GM19099 (cell line): Measurements from ENCODE around the gene CRMP1.

Experiments used
- POLR2A ChIP-seq: IDR thresholded peaks from 3 replicates; pipeline ENCODE4 v1.6.1; 2011; ENCODE audit warnings: low read depth; ENCODE audit not compliant: insufficient read length; ENCODE audit errors: extremely low read depth

Gene CRMP1

GRCh38 chr4:5810151-5810550, 82.7 kb downstream of the CRMP1 start:
- TF ChIP-seq POLR2A: no peak

GRCh38 chr4:5809216-5809776, 83.6 kb downstream of the CRMP1 start:
- no peak for TF ChIP-seq POLR2A

- TF ChIP-seq POLR2A: no peak
Observed at GRCh38 chr4:5808081-5808741, 84.7 kb downstream of the CRMP1 start.

GRCh38 chr4:5805270-5805669, 87.6 kb downstream of the CRMP1 start:
- no peak for TF ChIP-seq POLR2A

DNA sequence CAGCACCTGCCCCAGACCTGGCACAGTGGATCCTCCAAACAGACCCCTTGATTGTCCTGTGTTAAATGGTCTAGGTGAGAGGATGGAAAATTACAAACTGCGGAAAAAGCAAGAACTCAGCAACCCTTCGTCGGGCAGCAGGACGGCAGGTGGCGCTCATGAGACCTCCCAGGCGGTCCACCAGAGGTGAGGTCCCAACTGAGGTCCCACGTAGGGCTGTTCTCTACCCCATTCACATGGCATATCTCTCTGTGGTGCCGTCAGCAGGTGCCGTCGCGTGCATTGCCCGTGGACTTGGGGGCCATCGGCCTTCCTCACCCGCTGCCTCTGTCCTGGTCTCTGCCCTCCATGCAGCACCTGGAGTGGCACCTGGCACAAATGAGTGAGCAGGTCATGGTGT, 88.2 kb downstream of the CRMP1 start:
- no peak for TF ChIP-seq POLR2A

DNA sequence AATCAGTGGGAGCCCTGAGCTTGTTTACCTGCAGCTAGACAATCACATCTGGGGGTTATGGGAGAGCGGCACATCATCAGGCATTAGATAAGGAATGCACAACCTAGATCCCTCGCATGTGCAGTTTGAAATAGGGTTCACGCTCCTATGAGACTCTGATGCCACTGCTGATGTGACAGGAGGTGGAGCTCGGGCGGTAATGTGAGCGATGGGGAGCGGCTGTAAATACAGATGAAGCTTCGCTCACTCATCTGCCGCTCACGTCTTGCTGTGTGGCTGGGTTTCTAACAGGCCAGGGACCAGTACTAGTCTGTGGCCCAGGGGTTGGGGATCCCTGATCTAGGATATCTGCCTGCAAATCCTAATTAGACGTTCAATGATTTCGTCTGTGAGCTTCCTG, 90.3 kb downstream of the CRMP1 start:
- no peak for TF ChIP-seq POLR2A

GRCh38 chr4:5801696-5802095, 91.2 kb downstream of the CRMP1 start:
- TF ChIP-seq POLR2A: no peak

GRCh38 chr4:5800496-5800895, 92.4 kb downstream of the CRMP1 start:
- no peak for TF ChIP-seq POLR2A

GRCh38 chr4:5799406-5799805, 93.5 kb downstream of the CRMP1 start:
- TF ChIP-seq POLR2A: no peak

DNA sequence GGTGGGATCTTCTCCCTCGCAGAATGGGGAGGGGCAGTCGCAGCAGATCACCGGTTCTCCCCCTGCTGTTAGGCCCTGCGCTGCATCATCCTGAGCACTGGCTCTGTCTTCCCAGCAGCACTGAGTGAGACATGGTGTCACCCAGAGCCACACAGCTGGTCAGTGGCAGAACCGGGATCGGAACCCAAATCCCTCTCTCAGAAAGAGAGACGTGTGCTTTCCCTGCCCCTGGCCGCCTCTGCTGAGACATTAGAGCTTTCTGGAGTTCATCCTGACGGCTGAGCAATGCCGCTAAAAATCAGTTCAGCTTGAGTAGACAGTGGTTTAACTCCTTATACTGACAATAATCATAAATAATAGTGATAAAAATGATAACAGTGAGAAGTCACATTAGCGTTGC, 93.9 kb downstream of the CRMP1 start:
- no peak for TF ChIP-seq POLR2A

- no peak for TF ChIP-seq POLR2A
Observed at GRCh38 chr4:5798462-5798861, 94.4 kb downstream of the CRMP1 start.

- TF ChIP-seq POLR2A: no peak
Observed at GRCh38 chr4:5797866-5798265, 95.0 kb downstream of the CRMP1 start.

DNA sequence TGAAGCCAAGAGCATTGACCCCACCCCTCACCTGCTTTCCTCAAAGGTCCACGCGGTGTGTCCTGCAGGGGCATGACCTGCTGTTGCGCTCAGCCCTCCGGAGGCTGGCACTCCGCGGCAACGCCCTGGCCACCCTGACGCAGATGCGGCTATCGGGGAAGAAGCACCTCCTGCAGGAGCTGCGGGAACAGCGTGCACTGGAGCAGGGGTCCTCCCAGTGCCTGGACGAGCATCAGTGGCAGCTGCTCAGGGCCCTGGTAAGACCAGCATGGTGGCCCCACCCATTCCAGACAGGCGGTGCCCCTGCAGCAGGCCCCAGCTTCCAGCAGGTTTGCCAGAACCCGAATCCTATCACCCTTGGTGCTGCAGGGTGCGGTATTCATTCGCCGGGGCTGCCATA, 95.9 kb downstream of the CRMP1 start:
- no peak for TF ChIP-seq POLR2A

DNA sequence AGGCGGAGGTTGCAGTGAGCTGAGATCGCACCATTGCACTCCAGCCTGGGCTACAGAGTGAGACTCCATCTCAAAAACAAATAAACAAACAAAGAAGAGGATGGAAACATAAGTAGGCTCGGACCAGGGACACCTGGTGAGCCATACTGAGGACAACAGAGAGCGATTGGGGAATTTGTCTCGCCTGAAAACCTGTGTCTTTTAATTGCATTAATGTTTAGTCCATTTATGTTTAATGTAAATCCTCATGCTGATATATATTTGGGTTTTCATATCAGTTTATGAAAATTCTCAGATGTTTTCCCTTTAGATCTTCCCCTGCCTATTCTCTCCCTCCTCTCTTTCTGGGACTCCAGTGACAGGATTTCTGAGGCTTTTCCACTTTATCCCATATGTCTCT, 97.3 kb downstream of the CRMP1 start:
- TF ChIP-seq POLR2A: no peak

DNA sequence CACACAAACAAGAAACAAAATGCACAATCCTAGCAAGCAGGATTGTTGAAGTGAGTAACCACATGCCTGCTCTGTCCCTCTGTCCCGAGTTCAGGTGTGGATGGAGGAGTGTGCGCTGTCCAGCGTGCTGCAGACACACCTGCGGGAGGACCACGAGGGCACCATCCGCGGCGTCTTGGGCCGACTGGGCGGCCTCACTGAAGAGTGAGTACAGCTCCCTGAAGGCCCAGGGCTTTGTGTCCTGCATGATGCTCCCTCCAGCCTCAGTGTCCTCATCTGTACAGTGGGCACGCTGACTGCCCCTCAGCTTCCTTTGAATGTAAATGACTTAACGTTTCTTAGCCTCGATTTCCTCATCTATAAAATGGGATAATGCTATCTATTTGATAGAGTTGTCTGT, 99.4 kb downstream of the CRMP1 start:
- TF ChIP-seq POLR2A: no peak

GRCh38 chr4:5791654-5792053, 101.2 kb downstream of the CRMP1 start:
- TF ChIP-seq POLR2A: no peak

- no peak for TF ChIP-seq POLR2A
Observed at GRCh38 chr4:5790546-5790857, 102.4 kb downstream of the CRMP1 start.
